Measurements from ENCODE around the gene ASAP2.

Gene ASAP2

GRCh38 chr2:9330612-9331270 is 124.1 kb downstream of the ASAP2 start:
- no peak for FAIRE-seq

GRCh38 chr2:9331704-9332103 is 125.1 kb downstream of the ASAP2 start:
- no peak for FAIRE-seq

DNA sequence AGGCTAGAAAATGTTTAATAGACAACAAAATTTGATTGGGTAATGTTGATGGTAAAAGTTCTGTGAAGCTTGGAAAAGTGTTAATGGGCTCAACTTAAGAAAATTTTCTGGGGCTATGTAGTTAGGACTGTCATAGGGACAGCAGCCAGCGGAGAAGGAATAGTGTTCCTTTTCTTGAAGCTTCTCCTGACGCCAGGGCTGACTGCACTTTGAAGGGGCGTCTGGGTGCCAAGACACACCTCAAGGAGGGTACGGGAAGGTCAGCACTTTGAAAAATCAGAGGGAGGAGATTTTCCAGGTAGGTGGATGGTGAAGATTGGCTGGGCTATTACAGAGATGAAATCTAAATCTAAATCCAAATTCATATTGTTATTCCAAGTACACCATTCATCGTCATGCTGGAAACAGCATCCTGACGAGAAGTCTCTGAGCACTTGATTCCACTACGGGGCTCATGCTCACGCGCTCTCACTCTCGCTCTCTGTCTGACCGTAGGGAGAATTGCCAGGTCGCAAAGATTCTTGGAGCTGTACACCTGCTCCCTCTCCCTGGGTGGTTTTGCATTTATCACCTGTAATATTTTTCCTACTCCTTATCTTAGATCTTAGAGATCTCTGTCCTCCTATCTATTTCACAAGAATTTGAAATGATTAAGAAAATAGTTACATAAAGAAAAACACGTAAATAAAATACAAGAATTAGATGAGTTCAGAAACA is 125.7 kb downstream of the ASAP2 start:
- no peak for FAIRE-seq

DNA sequence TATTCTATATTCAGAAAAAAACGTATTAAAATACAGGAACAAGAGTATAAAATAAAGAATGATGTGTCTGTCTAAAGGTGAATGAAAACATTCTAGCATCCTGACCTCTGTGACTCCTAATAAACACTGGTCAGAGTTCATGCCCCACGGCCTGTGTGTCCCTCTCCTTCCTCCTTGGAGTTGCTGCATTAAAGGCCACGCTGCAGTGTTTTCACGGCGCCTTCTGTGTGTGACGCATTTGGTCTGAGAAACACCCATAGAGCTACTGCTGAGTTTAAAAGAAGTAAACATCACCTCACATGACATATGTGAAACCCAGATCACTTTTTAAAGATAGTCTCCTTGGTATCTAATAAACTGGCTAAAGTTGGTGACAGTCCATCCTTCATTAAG is 126.2 kb downstream of the ASAP2 start:
- no peak for FAIRE-seq

DNA sequence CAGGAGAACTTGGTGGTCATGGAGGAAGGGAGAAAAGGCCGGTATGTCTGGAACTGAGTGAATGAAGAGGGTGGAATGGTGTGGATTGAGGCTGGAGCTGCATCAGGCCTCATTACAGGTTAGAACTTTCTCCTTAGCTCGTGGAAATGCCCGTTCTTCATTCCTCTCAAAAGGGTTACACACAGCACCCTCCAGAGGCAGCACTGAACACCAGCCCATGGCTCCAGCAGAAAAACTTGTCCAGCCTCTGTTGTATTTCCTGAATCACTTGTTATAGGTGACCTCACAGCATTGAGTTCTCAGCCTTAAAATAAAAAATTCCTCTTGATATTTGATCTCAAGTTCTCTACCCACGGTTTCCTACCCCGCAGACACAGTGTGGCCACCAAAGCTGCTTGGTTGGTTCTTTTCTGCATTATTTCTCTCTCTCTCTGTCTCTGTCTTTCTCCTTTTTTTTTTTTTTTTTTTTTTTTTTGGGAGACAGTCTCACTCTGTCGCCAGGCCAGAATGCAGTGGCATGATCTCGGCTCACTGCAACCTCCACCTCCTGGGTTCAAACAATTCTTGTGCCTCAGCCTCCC is 127.1 kb downstream of the ASAP2 start:
- peak; percentile 17 for FAIRE-seq

DNA sequence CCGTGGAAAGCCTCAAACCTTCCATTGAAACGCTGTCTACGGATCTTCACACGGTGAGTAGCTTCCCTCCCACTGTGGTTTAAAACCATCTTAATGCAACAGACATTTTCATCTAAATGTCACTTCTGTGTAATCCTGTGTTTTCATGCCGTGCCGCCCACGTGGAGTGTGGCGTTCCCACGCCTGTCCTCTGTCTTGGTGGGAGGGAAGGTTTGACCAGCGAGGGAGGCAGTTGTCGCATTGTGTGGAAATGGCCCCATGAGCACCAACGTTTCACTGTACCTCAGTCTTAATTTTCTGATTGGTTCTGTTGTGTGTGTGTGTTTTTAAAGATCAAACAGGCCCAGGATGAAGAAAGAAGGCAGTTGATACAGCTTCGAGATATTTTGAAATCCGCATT is 128.1 kb downstream of the ASAP2 start:
- no peak for FAIRE-seq

GRCh38 chr2:9335322-9335832 is 128.8 kb downstream of the ASAP2 start:
- FAIRE-seq, result no peak

- no peak for FAIRE-seq
Measured at GRCh38 chr2:9336241-9336575, 129.6 kb downstream of the ASAP2 start.

DNA sequence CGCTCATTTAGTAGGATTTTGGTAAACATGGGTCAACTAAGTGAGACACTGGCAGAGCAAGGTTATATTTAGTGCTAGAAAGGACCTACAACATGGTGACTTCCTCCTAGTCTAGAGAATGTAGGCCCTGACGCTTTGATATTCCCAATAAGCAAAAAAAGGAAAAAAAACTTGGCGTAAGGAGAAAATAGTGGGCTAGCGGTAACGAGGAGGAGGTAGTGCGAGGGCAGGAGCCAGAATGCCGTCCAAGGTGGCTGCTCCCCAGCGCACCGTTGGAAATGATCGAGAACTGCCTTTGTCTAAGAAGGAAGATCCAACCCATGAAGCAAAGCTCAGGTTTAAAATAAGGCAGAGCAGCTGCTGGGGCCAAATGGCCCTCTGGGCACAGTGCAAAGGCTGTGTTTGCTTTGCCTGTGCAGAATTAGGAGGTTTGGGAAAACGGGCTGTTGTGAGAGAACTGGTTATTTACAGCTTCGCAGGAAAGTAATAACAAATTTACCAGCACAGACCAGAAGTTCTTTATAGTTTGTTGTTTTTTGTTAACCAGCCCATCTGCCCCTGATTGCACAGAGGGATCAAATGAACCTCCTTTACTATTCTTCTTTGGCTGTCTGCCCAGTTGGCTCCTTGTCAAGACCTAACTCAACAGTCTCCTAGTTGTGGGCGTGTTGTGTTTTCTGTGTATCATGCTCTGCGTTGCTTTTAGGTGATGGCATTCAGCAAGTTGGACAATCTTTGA is 130.1 kb downstream of the ASAP2 start:
- FAIRE-seq, result no peak

GRCh38 chr2:9337901-9338300 is 131.3 kb downstream of the ASAP2 start:
- no peak for FAIRE-seq

DNA sequence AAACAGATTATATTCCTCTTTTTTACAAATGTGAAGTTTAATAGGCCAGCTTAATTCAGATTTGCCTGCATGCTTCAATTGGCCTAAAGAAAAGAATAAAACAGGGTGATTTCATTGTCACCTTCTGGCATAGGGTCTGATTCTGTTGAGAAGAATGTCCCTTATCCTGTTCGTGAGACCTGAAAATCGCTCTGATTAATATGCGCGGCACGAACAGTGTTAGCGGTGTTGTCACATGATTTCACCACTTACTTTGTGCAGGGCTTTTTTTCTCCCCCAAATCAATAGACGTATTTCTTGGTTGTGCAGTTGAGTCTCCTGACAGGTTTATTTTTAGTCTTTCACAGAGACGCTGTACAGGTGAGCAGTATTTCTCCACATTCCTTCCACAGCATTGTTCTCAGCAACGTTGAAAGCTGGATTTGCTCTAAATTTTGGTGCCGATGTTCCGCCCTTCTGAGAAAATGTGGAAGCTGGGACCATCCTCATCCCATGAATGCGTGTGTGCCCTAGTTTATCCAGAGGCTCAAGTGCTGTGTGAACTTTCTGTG is 134.8 kb downstream of the ASAP2 start:
- FAIRE-seq, result no peak

- no peak for FAIRE-seq
Measured at GRCh38 chr2:9342659-9343058, 136.0 kb downstream of the ASAP2 start.

DNA sequence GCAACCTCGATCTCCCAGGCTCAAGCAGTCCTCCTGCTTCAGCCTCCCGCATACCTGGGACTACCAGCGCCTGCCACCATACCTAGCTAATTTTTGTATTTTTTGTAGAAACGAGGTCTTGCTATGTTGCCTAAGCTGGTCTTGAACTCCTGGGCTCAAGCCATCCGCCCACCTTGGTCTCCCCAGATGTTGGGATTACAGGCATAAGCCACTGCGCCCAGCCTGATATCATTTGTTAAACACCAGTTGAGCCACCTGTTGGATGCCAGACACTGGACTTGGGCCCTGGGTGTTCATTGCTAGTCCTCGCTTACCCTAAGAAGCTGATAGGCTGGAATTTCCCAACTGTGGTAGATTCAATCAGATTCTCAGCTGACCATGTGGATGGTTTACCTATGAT is 136.9 kb downstream of the ASAP2 start:
- no peak for FAIRE-seq

DNA sequence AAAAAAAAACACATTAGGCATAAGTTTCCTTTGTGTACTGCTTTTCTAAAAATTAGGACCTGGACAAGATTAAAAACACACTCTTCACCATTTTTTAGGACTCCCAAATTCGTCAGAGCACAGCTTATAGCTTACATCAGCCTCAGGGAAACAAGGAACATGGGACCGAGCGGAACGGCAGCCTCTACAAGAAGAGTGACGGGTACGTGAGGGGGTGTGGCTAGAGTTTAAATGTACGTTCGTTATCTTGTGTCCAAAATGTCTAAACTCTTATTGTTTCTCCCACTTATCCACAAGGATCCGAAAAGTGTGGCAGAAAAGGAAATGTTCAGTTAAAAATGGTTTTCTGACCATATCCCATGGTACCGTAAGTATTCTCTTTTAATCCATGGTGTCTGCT is 137.8 kb downstream of the ASAP2 start:
- no peak for FAIRE-seq

GRCh38 chr2:9345343-9345742 is 138.7 kb downstream of the ASAP2 start:
- FAIRE-seq, result no peak

GRCh38 chr2:9345997-9346396 is 139.4 kb downstream of the ASAP2 start:
- no peak for FAIRE-seq

- no peak for FAIRE-seq
Measured at GRCh38 chr2:9346885-9347284, 140.3 kb downstream of the ASAP2 start.

- FAIRE-seq, result no peak
Measured at GRCh38 chr2:9347411-9347881, 140.8 kb downstream of the ASAP2 start.

DNA sequence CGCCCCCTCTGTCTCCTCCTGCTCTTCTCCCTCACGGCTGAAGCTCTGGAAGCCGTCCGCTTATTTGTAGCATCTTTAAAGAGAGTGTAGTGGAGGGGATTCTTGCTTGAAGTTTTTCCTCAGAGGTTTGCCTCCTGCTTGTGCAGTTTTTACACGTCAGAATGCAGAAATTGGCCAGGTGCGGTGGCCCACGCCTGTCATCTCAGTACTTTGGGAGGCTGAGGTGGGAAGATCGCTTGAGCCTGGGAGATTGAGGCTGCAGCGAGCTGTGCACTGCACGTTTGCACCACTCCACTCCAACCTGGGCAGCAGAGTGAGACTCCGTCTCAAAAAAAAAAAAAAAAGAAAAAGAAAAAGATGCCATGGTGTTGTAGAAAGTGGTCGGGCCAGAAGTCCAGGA is 147.7 kb downstream of the ASAP2 start:
- no peak for FAIRE-seq

DNA sequence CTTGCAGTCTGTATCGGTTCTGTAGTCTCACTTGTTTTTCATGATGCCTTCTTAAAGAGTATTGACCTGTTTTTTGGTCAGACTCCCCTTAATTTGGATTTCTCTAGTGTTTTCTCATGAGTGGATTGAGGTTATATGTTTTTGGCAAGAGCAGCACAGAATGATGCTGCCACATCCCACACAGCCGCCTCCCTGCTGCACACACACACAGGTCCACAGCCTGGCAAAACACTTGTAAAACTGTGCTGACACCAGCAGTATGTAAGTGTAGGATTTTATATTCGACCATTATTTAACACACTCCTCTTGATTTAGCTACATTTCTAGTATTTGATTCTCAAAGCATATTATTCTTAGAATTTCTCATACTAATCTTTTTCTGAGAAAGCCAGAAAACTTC is 148.7 kb downstream of the ASAP2 start:
- FAIRE-seq, result no peak

GRCh38 chr2:9355716-9356115 is 149.1 kb downstream of the ASAP2 start:
- no peak for FAIRE-seq

GRCh38 chr2:9356261-9356660 is 149.6 kb downstream of the ASAP2 start:
- no peak for FAIRE-seq

- no peak for FAIRE-seq
Measured at GRCh38 chr2:9358846-9359245, 152.2 kb downstream of the ASAP2 start.

Measured in TTC549 (cell line).